OCI-LY3 (cell line): ENCODE measurements around the gene IGFL2.

Source experiments
- H2AFZ ChIP-seq: fragments of 200-600, 300-600 bp; shearing (Covaris generic); 2 replicates; pipeline ENCODE4 v1.6.0; 2014; ENCODE audit warnings: antibody characterized with exemption, low read depth, low read length
- H3K27ac ChIP-seq: fragments of 200-600, 300-600 bp; sonication (generic); 2 replicates; pipeline ENCODE4 v1.5.1; 2014; ENCODE audit warnings: mild to moderate bottlenecking, low read length, moderate library complexity, mixed read lengths
- H3K27me3 ChIP-seq: fragments of 200-600, 300-600 bp; sonication (generic); 2 replicates; pipeline ENCODE4 v1.6.1; 2014; ENCODE audit warnings: low read depth, low read length, mixed read lengths
- H3K36me3 ChIP-seq: fragments of 200-600, 300-600 bp; sonication (generic); replicated peaks from 2 replicates; pipeline ENCODE3; 2014; ENCODE audit warnings: low read depth, low read length, mixed read lengths
- H3K4me1 ChIP-seq: fragments of 300-600, 200-600 bp; sonication (generic); 2 replicates; pipeline ENCODE4 v1.6.1; 2014; ENCODE audit warnings: low read length, mixed read lengths
- H3K4me2 ChIP-seq: fragments of 200-600, 300-600 bp; sonication (generic); 2 replicates; pipeline ENCODE4 v1.6.1; 2014; ENCODE audit warnings: low read length, mixed read lengths
- H3K4me3 ChIP-seq: fragments of 300-600, 200-600 bp; sonication (generic); 2 replicates; pipeline ENCODE4 v1.5.1; 2014; ENCODE audit warnings: antibody characterized with exemption, mild to moderate bottlenecking, low read length, moderate library complexity
- H3K79me2 ChIP-seq: fragments of 300-600, 200-600 bp; shearing (Covaris generic); 2 replicates; pipeline ENCODE4 v1.6.1; 2014; ENCODE audit warnings: mild to moderate bottlenecking, low read length, mixed read lengths
- H3K9ac ChIP-seq: fragments of 300-600, 200-600 bp; shearing (Covaris generic); 2 replicates; pipeline ENCODE4 v1.6.0; 2014; ENCODE audit warnings: mild to moderate bottlenecking, low read length, moderate library complexity
- H3K9me3 ChIP-seq: fragments of 200-600, 300-600 bp; shearing (Covaris generic); 2 replicates; pipeline ENCODE4 v1.6.1; 2014; ENCODE audit warnings: low read length, mixed read lengths; ENCODE audit not compliant: insufficient read depth
- H4K20me1 ChIP-seq: fragments of 200-600, 300-600 bp; sonication (generic); 2 replicates; pipeline ENCODE4 v1.6.1; 2016; ENCODE audit warnings: low read length, mixed read lengths; ENCODE audit not compliant: insufficient read depth
- EZH2phosphoT487 ChIP-seq: fragments of 200-600 bp; shearing (Covaris generic); IDR thresholded peaks from 2 replicates; pipeline ENCODE4 v1.6.1; 2018; ENCODE audit warnings: antibody characterized with exemption, mixed run types, low read depth
- TF ChIP-seq, protein P1 (sequence below): fragments of 200-600, 300-600 bp; sonication (generic); IDR thresholded peaks from 2 replicates; pipeline ENCODE4 v1.5.1; 2014; ENCODE audit warnings: antibody characterized with exemption, low read length, low read depth

Gene IGFL2

GRCh38 chr19:46196410-46197124 is 48.5 kb downstream of the IGFL2 start:
- H2AFZ ChIP-seq: no peak overlapping the region
- H3K4me1 ChIP-seq: peaks cover 12% of the 10 kb centered on the region
- no peak overlapping the region for H3K4me3 ChIP-seq
- peaks cover 45% of the 10 kb centered on the region for H3K27me3 ChIP-seq
- no peak overlapping the region for H3K27ac ChIP-seq
- no peak overlapping the region for H3K4me2 ChIP-seq
- H3K79me2 ChIP-seq: no peaks in the 10 kb centered on the region
- TF ChIP-seq, protein P1, sequence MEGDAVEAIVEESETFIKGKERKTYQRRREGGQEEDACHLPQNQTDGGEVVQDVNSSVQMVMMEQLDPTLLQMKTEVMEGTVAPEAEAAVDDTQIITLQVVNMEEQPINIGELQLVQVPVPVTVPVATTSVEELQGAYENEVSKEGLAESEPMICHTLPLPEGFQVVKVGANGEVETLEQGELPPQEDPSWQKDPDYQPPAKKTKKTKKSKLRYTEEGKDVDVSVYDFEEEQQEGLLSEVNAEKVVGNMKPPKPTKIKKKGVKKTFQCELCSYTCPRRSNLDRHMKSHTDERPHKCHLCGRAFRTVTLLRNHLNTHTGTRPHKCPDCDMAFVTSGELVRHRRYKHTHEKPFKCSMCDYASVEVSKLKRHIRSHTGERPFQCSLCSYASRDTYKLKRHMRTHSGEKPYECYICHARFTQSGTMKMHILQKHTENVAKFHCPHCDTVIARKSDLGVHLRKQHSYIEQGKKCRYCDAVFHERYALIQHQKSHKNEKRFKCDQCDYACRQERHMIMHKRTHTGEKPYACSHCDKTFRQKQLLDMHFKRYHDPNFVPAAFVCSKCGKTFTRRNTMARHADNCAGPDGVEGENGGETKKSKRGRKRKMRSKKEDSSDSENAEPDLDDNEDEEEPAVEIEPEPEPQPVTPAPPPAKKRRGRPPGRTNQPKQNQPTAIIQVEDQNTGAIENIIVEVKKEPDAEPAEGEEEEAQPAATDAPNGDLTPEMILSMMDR: no peak
- TF ChIP-seq EZH2phosphoT487: no peak
- no peak overlapping the region for H3K9ac ChIP-seq
- no peaks in the 10 kb centered on the region for H3K9me3 ChIP-seq
- no peaks in the 10 kb centered on the region for H4K20me1 ChIP-seq
- H3K36me3 ChIP-seq: no peaks in the 10 kb centered on the region

- Histone ChIP-seq H2AFZ (no peak overlapping the region), H3K4me1 (peaks cover 7% of the 10 kb centered on the region; the same call in 1 of the 2 replicates), H4K20me1 (no peaks in the 10 kb centered on the region), H3K27me3 (peaks cover 49% of the 10 kb centered on the region), H3K9ac (no peak overlapping the region), H3K36me3 (no peaks in the 10 kb centered on the region), H3K27ac (no peak overlapping the region), H3K79me2 (no peaks in the 10 kb centered on the region), H3K4me3 (no peak overlapping the region), H3K9me3 (no peaks in the 10 kb centered on the region), H3K4me2 (no peak overlapping the region)
- TF ChIP-seq, protein P1: no peak
- TF ChIP-seq EZH2phosphoT487: no peak
These were observed 49.5 kb downstream of the IGFL2 start for GRCh38 chr19:46197314-46198070.

DNA sequence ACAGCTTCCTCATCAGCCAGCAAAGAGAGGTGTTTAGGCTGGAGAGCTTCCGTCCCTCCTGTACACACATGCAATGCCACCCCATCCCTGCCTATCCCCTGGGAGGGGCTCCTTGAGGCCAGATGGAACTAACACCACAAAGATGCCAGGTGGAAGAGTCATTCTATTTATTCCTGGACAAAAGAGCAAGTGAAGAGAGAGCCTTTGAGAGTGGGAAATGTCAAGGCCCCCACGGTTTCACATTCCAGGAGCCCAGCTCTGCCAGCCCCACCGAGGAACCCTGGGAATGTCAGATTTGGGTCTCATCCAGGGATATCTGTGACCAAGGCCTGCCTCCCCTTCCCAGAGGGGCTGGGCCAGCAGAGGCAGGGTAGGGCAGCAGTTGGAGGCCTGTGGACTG is 50.7 kb downstream of the IGFL2 start:
- Histone ChIP-seq H4K20me1 (no peaks in the 10 kb centered on the region), H3K4me3 (no peak overlapping the region), H3K9me3 (no peaks in the 10 kb centered on the region), H2AFZ (no peak overlapping the region), H3K4me1 (peaks cover 7% of the 10 kb centered on the region; the same call in 1 of the 2 replicates), H3K36me3 (no peaks in the 10 kb centered on the region), H3K9ac (no peak overlapping the region), H3K4me2 (no peak overlapping the region), H3K27me3 (peaks cover 54% of the 10 kb centered on the region), H3K27ac (no peak overlapping the region), H3K79me2 (no peaks in the 10 kb centered on the region)
- TF ChIP-seq, protein P1: no peak
- no peak for TF ChIP-seq EZH2phosphoT487
